ENCODE measurements around the gene CPSF3.

The CPSF3 gene

DNA sequence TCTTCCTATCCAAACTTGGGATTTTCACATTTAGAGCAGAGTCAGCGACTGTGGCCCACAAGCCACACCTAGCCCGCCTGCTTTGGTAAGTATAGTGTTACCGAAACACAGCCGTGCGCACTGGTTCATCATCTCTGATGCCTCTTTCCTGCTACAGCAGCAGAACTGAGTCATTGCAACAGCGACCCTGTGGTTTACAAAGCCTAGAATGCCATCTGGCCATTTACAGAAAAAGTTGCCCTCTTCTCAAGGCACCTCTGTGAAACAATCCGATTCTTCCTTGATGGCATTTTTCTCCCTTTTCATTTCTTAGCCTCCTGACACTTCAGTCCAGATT is 40.2 kb downstream of the CPSF3 start:
- Histone ChIP-seq H3K36me3 (ENCODE audit: control insufficient read depth, insufficient read depth, low read length) (peaks cover 3% of the 10 kb centered on the region), H3K27ac (ENCODE audit: low read depth, low read length) (no peak overlapping the region), H3K4me3 (ENCODE audit: low read length) (no peak overlapping the region), H3K27me3 (ENCODE audit: control insufficient read depth, insufficient read depth, low read length) (no peaks in the 10 kb centered on the region), H3K9ac (ENCODE audit: low read length) (no peak overlapping the region), H3K4me1 (ENCODE audit: control insufficient read depth, insufficient read depth, low read length) (no peaks in the 10 kb centered on the region)

DNA sequence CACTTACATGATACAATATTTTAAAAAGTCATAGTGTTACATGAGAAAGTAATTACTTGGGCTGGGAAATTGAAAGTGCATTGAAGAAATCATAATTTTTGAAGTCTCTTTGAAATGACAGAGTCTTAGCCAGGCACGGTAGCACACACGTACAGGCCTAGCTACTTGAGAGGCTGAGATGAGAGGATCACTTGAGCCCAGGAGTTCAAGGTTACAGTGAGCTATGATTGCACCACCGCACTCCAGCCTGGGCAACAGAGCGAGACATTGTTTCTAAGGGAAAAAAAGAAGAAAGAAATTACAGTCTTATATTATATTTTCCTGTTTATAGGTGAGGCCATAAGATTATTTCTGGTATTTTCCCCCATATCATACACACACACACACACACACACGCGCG is 41.7 kb downstream of the CPSF3 start:
- Histone ChIP-seq H3K27me3 (ENCODE audit: control insufficient read depth, insufficient read depth, low read length) (no peaks in the 10 kb centered on the region), H3K9ac (ENCODE audit: low read length) (no peak overlapping the region), H3K4me1 (ENCODE audit: control insufficient read depth, insufficient read depth, low read length) (no peaks in the 10 kb centered on the region), H3K36me3 (ENCODE audit: control insufficient read depth, insufficient read depth, low read length) (peaks cover 3% of the 10 kb centered on the region), H3K27ac (ENCODE audit: low read depth, low read length) (no peak overlapping the region), H3K4me3 (ENCODE audit: low read length) (no peak overlapping the region)

DNA sequence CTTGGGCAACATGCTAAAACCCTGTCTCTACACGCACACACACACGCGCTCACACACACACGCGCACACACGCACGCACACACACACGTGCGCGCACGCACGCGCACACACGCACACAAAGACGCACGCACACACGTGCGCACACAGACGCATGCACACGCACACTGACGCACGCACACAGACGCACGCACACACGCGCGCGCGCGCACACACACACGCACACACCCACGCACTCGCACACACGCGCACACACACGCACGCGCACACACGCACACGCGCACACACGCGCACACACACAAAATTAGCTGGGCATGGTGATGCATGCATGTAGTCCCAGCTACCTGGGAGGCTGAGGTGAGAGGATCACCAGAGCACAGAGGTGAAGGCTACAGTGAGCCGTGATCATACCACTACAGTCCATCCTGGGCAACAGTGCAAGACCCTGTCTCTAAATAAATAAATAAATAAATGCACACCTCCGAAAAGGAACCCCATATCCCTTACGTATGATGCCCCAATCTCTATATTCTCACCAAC is 42.8 kb downstream of the CPSF3 start:
- no peak overlapping the region for H3K9ac ChIP-seq (ENCODE audit: low read length)
- no peaks in the 10 kb centered on the region for H3K27me3 ChIP-seq (ENCODE audit: control insufficient read depth, insufficient read depth, low read length)
- H3K36me3 ChIP-seq (ENCODE audit: control insufficient read depth, insufficient read depth, low read length) = peaks cover 3% of the 10 kb centered on the region
- H3K27ac ChIP-seq (ENCODE audit: low read depth, low read length) = no peak overlapping the region
- H3K4me1 ChIP-seq (ENCODE audit: control insufficient read depth, insufficient read depth, low read length) = no peaks in the 10 kb centered on the region
- H3K4me3 ChIP-seq (ENCODE audit: low read length) = no peak overlapping the region

DNA sequence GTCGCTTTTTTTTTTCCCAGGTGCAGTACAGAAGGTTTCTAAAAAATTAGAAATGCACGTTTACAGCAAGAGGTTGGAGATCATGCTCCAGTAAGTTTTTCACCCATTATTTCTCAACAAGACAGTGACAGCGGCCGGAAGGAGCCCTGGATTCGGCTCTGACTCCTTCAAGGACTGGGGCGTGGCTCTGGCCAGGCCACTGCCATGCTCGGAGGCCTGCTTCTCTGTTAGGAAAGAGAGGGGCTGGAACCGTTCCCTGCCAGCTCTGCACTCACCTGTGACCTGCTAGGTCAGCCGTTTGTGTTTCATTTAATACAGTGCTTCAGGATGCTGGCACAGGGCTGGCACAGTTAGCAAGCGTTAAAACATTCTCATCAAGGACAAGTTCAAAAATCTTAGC is 44.2 kb downstream of the CPSF3 start:
- Histone ChIP-seq H3K9ac (ENCODE audit: low read length) (no peak overlapping the region), H3K27ac (ENCODE audit: low read depth, low read length) (no peak overlapping the region), H3K4me1 (ENCODE audit: control insufficient read depth, insufficient read depth, low read length) (no peaks in the 10 kb centered on the region), H3K36me3 (ENCODE audit: control insufficient read depth, insufficient read depth, low read length) (peaks cover 3% of the 10 kb centered on the region), H3K27me3 (ENCODE audit: control insufficient read depth, insufficient read depth, low read length) (no peaks in the 10 kb centered on the region), H3K4me3 (ENCODE audit: low read length) (no peak overlapping the region)

DNA sequence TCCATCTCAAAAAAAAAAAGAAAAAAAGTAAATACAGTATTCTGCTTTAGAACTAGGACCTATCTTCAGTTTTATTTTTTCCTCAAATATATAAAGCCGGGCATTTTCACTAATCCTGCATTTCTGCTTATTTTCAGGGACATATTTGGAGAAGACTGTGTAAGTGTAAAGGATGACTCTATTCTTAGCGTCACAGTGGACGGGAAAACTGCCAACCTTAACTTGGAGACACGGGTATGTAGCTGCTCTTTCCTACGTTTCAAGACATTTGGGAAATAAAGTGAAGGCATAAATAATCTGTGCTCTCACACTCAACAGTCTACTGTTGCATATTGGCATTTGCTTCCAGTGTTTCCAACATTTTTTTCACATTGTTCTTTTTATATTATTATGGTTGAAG is 47.8 kb downstream of the CPSF3 start:
- Histone ChIP-seq H3K9ac (ENCODE audit: low read length) (no peak overlapping the region), H3K27me3 (ENCODE audit: control insufficient read depth, insufficient read depth, low read length) (no peaks in the 10 kb centered on the region), H3K36me3 (ENCODE audit: control insufficient read depth, insufficient read depth, low read length) (peaks cover 3% of the 10 kb centered on the region), H3K4me1 (ENCODE audit: control insufficient read depth, insufficient read depth, low read length) (peaks cover 3% of the 10 kb centered on the region), H3K27ac (ENCODE audit: low read depth, low read length) (no peak overlapping the region), H3K4me3 (ENCODE audit: low read length) (no peak overlapping the region)

DNA sequence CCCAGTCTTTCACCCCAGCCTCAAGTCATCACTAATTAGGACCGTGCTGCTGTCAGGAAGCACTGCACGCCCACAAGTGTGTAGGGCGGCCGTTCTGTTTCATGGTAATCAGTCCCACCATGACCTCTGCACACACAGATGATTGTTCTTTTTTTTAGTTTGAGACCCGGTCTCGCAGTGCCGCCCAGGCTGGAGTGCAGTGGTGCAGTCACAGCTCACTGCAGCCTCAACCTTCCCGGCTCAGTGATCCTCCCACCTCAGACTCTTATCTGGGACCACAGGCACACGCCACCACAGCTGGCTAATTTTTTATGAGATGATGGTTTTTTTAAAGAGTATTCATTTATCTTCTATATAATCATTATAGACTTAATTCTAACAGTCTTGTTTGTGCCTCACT is 49.1 kb downstream of the CPSF3 start:
- peaks cover 3% of the 10 kb centered on the region for H3K36me3 ChIP-seq (ENCODE audit: control insufficient read depth, insufficient read depth, low read length)
- no peak overlapping the region for H3K27ac ChIP-seq (ENCODE audit: low read depth, low read length)
- H3K27me3 ChIP-seq (ENCODE audit: control insufficient read depth, insufficient read depth, low read length) = no peaks in the 10 kb centered on the region
- peaks cover 3% of the 10 kb centered on the region for H3K4me1 ChIP-seq (ENCODE audit: control insufficient read depth, insufficient read depth, low read length)
- no peak overlapping the region for H3K4me3 ChIP-seq (ENCODE audit: low read length)
- H3K9ac ChIP-seq (ENCODE audit: low read length) = no peak overlapping the region

DNA sequence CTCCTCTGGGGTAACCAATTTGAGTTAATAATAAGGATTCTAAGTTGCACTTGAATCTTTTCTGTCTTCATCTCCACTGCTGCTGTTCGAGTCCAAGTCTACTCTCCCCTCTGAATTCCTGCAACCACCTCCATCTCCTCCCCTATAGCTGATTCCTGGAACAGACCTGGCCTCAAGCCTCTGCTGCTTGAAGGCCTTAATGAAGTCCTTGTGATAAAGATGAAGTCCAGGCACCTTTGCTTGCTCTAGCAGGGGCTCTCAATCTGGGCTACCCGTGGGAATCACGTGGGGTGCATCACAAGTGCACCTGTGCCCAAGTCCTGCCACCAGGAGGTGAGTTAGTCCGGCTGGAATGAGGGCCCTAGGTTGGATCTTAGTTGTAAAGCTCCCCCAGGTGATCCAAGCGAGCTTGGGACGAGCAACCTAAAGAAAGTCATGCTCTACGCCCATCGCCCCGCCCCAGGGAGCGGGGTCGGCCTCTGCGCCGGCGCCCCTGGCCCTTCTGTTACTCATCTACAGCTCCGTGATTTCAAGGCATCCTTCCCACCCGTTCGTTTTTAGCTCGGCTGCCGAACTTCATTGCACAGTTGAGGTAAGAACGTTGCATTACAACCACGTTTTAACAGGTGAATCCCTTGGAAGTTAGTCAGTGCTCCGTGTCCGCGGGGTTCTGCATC is 50.0 kb downstream of the CPSF3 start:
- H3K9ac ChIP-seq (ENCODE audit: low read length) = no peak overlapping the region
- H3K27ac ChIP-seq (ENCODE audit: low read depth, low read length) = no peak overlapping the region
- peaks cover 1% of the 10 kb centered on the region for H3K36me3 ChIP-seq (ENCODE audit: control insufficient read depth, insufficient read depth, low read length)
- peaks cover 3% of the 10 kb centered on the region for H3K4me1 ChIP-seq (ENCODE audit: control insufficient read depth, insufficient read depth, low read length)
- peak overlapping the region; percentile 81 for H3K4me3 ChIP-seq (ENCODE audit: low read length)
- no peaks in the 10 kb centered on the region for H3K27me3 ChIP-seq (ENCODE audit: control insufficient read depth, insufficient read depth, low read length)

DNA sequence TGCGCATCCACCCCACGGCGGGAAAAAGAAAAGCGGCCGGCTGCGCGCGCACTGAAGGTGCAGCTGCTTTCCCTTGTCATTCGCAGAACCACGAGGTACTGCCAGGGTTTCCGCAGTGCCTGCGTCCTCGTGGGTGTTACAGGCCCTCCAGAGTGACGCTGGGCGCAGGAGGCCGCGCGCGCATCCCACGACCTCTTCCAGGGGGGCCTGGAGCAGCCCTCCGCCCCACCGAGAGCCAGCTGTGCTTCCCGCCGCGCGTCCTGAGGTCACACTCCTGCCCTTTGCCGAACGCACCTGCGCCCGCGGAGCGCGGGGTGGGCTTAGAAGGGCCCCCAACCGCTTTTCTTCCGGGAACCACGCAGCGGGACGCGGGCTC is 50.5 kb downstream of the CPSF3 start:
- Histone ChIP-seq H3K27ac (ENCODE audit: low read depth, low read length) (peak overlapping the region; percentile 83), H3K4me3 (ENCODE audit: low read length) (peak overlapping the region; percentile 81), H3K27me3 (ENCODE audit: control insufficient read depth, insufficient read depth, low read length) (no peaks in the 10 kb centered on the region), H3K36me3 (ENCODE audit: control insufficient read depth, insufficient read depth, low read length) (peaks cover 3% of the 10 kb centered on the region), H3K9ac (ENCODE audit: low read length) (peak overlapping the region; percentile 33), H3K4me1 (ENCODE audit: control insufficient read depth, insufficient read depth, low read length) (peaks cover 3% of the 10 kb centered on the region)

DNA sequence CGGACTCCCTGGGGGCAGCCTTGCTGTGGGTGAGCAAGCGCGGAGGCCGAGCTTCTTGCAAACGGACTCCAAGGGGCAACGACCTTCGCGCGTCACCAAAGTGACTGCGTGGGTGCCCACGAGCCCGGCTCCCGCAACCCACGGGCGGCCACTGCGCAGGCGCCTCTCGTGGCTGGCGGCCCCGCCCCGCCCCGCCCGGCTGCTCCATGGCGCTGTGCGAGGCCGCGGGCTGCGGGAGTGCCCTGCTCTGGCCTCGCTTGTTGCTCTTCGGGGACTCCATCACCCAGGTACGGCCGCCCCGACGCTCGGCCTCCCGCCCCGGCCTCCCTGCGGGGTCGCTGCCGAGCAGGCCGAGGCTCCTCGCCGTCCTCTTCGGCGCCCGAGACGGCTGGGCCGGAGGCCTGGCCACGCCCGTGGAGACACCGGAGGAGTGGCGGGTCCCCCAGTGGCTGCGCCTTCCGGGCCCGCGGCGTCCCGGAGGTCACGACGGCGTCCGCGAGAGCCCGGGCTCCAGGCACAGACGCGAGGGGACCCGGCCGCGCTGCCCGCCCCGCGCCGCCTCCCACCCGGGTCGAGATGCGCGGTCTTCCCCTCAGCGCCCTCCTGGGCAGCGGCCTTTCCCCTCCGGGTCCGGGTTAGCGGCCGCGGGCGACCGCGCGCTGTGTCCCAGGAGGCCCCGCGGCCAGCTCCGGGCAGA is 51.1 kb downstream of the CPSF3 start, which contains the start of gene IAH1:
Gene IAH1, plus strand, starts transcription at position 191 of the 697 bp plus-strand sequence. Its CDS starts 16 bp downstream, at position 207.
- Histone ChIP-seq H3K27ac (ENCODE audit: low read depth, low read length) (peak within 1 kb of the TSS; percentile 83), H3K27me3 (ENCODE audit: control insufficient read depth, insufficient read depth, low read length) (no peaks in the 10 kb centered on the region), H3K4me1 (ENCODE audit: control insufficient read depth, insufficient read depth, low read length) (peaks cover 3% of the 10 kb centered on the region), H3K9ac (ENCODE audit: low read length) (peak within 1 kb of the TSS; percentile 89), H3K36me3 (ENCODE audit: control insufficient read depth, insufficient read depth, low read length) (peaks cover 3% of the 10 kb centered on the region), H3K4me3 (ENCODE audit: low read length) (peak within 1 kb of the TSS; percentile 81)

DNA sequence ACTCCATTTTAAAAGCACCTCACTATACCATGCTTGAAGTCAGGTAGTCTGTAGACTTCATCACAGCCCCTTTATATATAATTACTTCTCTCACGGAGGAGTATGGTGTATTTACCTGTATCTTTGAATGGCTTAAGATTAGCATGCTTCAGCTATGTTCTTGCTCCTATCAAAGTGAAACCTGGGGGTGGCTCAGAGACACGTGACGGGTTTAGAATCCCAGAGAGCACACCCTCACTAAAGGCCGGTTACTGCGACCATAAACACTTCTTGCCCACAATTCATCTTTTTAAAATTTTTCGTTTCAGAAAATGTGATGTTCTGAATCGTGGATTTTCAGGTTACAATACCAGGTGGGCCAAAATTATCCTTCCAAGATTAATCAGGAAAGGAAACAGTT is 54.5 kb downstream of the CPSF3 start:
- Histone ChIP-seq H3K27ac (ENCODE audit: low read depth, low read length) (no peak overlapping the region), H3K27me3 (ENCODE audit: control insufficient read depth, insufficient read depth, low read length) (no peaks in the 10 kb centered on the region), H3K4me1 (ENCODE audit: control insufficient read depth, insufficient read depth, low read length) (peaks cover 3% of the 10 kb centered on the region), H3K9ac (ENCODE audit: low read length) (no peak overlapping the region), H3K36me3 (ENCODE audit: control insufficient read depth, insufficient read depth, low read length) (peaks cover 18% of the 10 kb centered on the region), H3K4me3 (ENCODE audit: low read length) (no peak overlapping the region)

DNA sequence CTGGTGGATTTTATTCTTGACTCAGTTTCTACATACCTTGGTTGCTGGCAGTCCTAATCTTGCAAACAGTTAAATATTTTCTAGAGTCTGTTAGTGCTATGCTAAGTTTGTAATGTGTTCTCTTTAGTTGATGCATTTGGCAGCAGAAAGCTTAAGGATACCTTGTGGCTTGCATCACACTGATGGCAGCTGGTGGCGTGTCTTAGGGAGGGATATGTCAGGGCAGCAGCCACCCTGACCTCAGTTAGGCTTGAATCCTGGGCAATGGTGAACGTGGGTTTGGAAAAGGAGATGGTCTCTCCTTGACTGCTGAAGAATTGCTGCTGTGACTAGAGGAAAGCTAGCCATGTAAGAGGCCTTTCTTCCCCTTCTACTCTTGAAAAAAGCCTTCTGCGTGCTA is 55.1 kb downstream of the CPSF3 start:
- H3K27ac ChIP-seq (ENCODE audit: low read depth, low read length) = no peak overlapping the region
- peaks cover 23% of the 10 kb centered on the region for H3K36me3 ChIP-seq (ENCODE audit: control insufficient read depth, insufficient read depth, low read length)

DNA sequence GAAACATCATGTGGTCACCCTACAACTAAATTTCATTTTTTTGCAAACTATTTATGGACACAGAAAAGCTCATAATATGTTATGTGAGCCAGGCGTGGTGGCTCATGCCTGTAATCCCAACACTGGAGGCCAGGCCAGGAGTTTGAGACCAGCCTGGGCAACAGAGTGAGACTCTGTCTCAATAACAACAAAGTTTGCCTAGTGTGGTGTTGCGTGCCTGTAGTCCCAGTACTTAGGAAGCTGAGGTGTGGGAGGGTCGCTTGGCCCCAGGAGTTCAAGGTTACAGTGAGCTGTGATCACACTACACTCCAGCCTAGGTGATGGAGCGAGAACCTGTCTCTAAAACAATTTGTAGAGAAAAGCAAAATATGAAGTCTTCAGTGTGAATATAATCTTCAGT is 56.7 kb downstream of the CPSF3 start:
- Histone ChIP-seq H3K4me1 (ENCODE audit: control insufficient read depth, insufficient read depth, low read length) (peaks cover 3% of the 10 kb centered on the region), H3K9ac (ENCODE audit: low read length) (no peak overlapping the region), H3K36me3 (ENCODE audit: control insufficient read depth, insufficient read depth, low read length) (peaks cover 40% of the 10 kb centered on the region), H3K27ac (ENCODE audit: low read depth, low read length) (no peak overlapping the region), H3K27me3 (ENCODE audit: control insufficient read depth, insufficient read depth, low read length) (no peaks in the 10 kb centered on the region), H3K4me3 (ENCODE audit: low read length) (no peak overlapping the region)

More for the DNA sequence above, 55.1 kb downstream of the CPSF3 start:
- H3K9ac ChIP-seq (ENCODE audit: low read length) = no peak overlapping the region
- H3K27me3 ChIP-seq (ENCODE audit: control insufficient read depth, insufficient read depth, low read length) = no peaks in the 10 kb centered on the region
- peaks cover 3% of the 10 kb centered on the region for H3K4me1 ChIP-seq (ENCODE audit: control insufficient read depth, insufficient read depth, low read length)
- no peak overlapping the region for H3K4me3 ChIP-seq (ENCODE audit: low read length)

DNA sequence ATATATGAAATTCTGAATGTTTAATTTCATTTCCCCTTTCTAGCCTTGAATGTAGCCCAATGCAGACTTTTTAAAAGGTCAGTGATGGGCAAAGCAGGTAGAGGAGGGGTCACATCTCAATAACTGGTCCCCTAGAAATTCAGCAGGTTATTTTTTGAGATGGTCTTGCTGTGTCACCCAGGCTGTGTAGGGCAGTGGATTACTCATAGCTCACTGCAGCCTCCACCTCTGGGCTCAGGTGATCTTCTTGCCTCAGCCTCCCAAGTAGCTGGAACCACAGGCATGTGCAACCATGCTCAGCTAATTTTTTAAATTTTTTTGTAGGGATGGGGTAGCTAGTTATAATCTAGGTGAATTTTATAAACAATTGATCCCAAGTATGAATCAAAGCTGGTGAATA is 59.7 kb downstream of the CPSF3 start:
- Histone ChIP-seq H3K9ac (ENCODE audit: low read length) (no peak overlapping the region), H3K4me3 (ENCODE audit: low read length) (no peak overlapping the region), H3K36me3 (ENCODE audit: control insufficient read depth, insufficient read depth, low read length) (peaks cover 59% of the 10 kb centered on the region), H3K27me3 (ENCODE audit: control insufficient read depth, insufficient read depth, low read length) (no peaks in the 10 kb centered on the region), H3K27ac (ENCODE audit: low read depth, low read length) (no peak overlapping the region), H3K4me1 (ENCODE audit: control insufficient read depth, insufficient read depth, low read length) (no peaks in the 10 kb centered on the region)
